Measurements from ENCODE around the gene STEAP1. TPM values are rescaled to one million over a fixed set of nuclear protein-coding genes. Genes with fewer than 3 reads are reported as not detected.
"Not testable (repeated sequence)": the region's sequence is repeated elsewhere in the genome, so short reads cannot be mapped to it uniquely, and the experiment has no call there.

Gene STEAP1
- total and polyA plus RNA-seq, 2 experiments from 2014 or later: not detected

DNA sequence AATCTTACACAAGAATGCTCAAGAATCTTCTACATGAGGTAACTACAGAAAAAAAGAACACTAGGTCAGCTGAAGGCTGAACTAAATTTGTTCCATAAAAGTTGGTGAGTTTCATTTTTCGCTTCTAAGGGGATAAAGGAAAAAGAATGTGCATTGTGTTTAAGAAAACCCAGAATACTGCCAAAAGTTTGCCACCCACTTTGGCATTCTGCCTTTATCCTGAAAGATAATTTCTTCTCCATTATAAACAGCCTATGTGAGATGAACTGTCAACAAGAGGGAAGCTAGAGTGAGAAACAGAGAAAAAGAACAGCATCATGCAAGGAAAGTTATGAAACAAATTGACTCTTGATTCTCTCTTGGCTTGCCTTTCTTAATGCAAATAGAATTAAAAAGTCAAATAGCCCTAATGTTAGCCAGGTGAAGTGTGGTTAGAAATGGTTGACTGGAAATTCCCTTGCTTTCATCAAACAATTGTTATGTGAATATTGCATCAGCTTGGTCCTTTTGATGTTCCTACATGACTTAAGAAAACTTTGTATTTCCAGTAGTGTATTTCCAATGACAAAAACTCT, 25.8 kb downstream of the STEAP1 start:
- Histone ChIP-seq H3K4me3 (no peak overlapping the region), H3K4me1 (ENCODE audit: low read depth) (no peaks in the 10 kb centered on the region), H3K36me3 (no peaks in the 10 kb centered on the region), H3K9me3 (ENCODE audit: low read depth) (no peaks in the 10 kb centered on the region), H3K27me3 (no peaks in the 10 kb centered on the region), H3K27ac (no peak overlapping the region)
- DNase-seq (ENCODE audit: low read depth in 1 of 2, low spot score in 1 of 2): peak in 1 of 2 donors; percentile 85
- TF ChIP-seq, protein P1, sequence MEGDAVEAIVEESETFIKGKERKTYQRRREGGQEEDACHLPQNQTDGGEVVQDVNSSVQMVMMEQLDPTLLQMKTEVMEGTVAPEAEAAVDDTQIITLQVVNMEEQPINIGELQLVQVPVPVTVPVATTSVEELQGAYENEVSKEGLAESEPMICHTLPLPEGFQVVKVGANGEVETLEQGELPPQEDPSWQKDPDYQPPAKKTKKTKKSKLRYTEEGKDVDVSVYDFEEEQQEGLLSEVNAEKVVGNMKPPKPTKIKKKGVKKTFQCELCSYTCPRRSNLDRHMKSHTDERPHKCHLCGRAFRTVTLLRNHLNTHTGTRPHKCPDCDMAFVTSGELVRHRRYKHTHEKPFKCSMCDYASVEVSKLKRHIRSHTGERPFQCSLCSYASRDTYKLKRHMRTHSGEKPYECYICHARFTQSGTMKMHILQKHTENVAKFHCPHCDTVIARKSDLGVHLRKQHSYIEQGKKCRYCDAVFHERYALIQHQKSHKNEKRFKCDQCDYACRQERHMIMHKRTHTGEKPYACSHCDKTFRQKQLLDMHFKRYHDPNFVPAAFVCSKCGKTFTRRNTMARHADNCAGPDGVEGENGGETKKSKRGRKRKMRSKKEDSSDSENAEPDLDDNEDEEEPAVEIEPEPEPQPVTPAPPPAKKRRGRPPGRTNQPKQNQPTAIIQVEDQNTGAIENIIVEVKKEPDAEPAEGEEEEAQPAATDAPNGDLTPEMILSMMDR (IDR thresholded peaks at IDR 0.05; ENCODE audit: low read depth, low read length): no peak

DNA sequence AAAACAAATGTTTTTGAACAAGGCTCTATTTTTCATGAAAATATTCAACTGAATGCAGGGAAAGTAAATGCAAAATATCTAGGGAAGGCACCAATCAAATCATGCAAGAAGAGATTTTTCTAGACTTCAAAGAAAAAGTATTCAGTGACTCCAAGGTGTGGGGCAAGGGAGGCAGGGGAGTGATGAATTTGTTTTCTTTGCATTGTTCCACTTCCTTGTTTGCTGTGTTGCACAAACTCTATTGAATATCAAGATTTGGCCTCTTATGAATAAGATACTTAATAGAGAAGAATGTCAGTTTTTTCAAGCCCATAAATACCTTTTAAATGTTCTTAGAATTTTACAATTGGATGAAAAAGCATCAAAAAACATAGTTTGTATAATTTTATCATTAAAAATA, 26.4 kb downstream of the STEAP1 start:
- Histone ChIP-seq H3K4me1 (ENCODE audit: low read depth) (no peaks in the 10 kb centered on the region), H3K9me3 (ENCODE audit: low read depth) (no peaks in the 10 kb centered on the region), H3K4me3 (no peak overlapping the region), H3K27me3 (no peaks in the 10 kb centered on the region), H3K36me3 (no peaks in the 10 kb centered on the region), H3K27ac (no peak overlapping the region)
- TF ChIP-seq, protein P1 (IDR thresholded peaks at IDR 0.05; ENCODE audit: low read depth, low read length): no peak
- DNase-seq (ENCODE audit: low read depth in 1 of 2, low spot score in 1 of 2): peak in 1 of 2 donors; percentile 25

DNA sequence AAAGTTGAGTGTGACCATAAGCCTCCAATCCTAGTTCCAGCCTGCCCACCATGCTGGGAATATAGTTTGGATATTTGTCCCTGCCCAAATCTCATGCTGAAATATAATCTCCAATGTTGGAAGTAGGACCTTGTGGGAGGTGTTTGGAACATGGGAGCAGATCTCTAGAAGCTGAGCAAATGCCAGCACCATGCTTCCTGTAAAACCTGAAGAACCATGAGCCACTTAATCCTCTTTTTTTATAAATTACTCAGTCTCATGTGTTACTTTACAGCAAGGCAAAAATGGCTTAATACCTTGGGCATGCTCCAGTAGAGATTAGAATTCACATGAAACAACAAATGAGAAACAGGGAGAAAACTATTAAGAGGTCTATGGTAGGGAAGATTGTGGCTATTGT, 27.2 kb downstream of the STEAP1 start:
- H3K27me3 ChIP-seq: no peaks in the 10 kb centered on the region
- TF ChIP-seq, protein P1 (IDR thresholded peaks at IDR 0.05; ENCODE audit: low read depth, low read length): no peak
- H3K4me1 ChIP-seq (ENCODE audit: low read depth): no peaks in the 10 kb centered on the region
- no peak overlapping the region for H3K27ac ChIP-seq
- H3K9me3 ChIP-seq (ENCODE audit: low read depth): no peaks in the 10 kb centered on the region
- no peak for DNase-seq (ENCODE audit: low read depth in 1 of 2, low spot score in 1 of 2)
- H3K4me3 ChIP-seq: no peak overlapping the region
- no peaks in the 10 kb centered on the region for H3K36me3 ChIP-seq

DNA sequence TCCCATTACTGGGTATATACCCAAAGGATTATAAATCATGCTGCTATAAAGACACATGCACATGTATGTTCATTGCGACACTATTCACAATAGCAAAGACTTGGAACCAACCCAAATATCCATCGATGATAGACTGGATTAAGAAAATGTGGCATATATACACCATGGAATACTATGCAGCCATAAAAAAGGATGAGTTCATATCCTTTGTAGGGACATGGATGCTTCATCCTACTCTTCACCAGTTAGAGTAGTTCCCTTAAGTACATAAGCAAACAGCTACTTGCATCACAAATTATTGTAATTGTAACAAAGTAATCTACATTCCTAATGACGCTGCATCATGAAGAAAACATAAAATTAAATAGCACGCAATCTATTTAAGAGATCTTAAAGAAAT, 32.0 kb downstream of the STEAP1 start:
- H3K4me1 ChIP-seq (ENCODE audit: low read depth); H3K4me3 ChIP-seq; H3K27ac ChIP-seq; H3K27me3 ChIP-seq; H3K36me3 ChIP-seq; H3K9me3 ChIP-seq (ENCODE audit: low read depth); DNase-seq (ENCODE audit: low read depth in 1 of 2, low spot score in 1 of 2): not testable (repeated sequence)

DNA sequence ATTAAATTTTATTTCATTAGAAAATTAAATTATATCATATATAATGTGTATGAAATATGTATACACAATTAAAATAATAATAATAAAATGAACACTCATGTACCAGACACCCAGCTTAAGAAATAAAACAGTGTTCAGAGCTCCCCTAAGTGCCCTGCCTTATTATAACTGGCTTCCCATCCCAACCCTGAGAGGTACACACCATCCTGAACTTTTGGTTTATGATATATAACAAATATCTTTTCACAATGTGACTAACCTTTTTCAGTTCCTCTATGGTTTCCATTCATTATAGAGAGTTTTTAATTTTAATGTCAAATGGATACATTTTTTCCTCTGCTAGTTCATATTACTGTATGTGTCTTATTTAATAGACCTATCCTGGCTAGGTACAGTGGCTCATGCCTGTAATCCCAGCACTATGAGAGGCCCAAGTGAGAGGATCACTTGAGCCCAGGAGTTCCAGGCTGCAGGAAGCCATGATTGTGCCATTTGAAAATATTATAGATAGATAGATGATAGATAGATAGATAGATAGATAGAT, 33.3 kb downstream of the STEAP1 start:
- TF ChIP-seq, protein P1 (IDR thresholded peaks at IDR 0.05; ENCODE audit: low read depth, low read length): no peak
- H3K27me3 ChIP-seq: no peaks in the 10 kb centered on the region
- H3K9me3 ChIP-seq (ENCODE audit: low read depth): no peaks in the 10 kb centered on the region
- H3K4me3 ChIP-seq: no peak overlapping the region
- no peak for DNase-seq (ENCODE audit: low read depth in 1 of 2, low spot score in 1 of 2)
- H3K4me1 ChIP-seq (ENCODE audit: low read depth): no peaks in the 10 kb centered on the region
- H3K27ac ChIP-seq: no peak overlapping the region
- H3K36me3 ChIP-seq: no peaks in the 10 kb centered on the region

DNA sequence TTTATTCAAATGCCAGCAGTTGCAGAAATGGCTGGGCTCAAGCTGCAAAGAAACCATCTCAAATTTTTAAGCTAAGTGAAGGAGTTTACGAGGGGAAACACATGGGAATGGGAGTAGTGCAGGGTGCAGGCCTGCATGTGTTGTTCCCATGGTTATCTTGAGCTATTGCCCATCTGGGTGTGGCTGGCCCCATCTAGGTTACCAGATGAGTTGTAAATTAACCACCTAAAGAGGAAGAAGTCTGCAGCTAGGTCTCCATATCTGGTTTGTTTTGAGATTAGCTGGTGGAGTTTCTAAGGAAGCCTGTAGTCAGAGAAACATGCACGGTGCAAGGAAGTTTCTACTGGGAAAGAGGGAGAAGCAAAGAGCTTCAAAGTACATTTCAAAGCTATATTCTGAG, 34.0 kb downstream of the STEAP1 start:
- TF ChIP-seq, protein P1 (IDR thresholded peaks at IDR 0.05; ENCODE audit: low read depth, low read length): no peak
- no peaks in the 10 kb centered on the region for H3K9me3 ChIP-seq (ENCODE audit: low read depth)
- no peaks in the 10 kb centered on the region for H3K27me3 ChIP-seq
- no peak overlapping the region for H3K27ac ChIP-seq
- no peaks in the 10 kb centered on the region for H3K36me3 ChIP-seq
- H3K4me3 ChIP-seq: no peak overlapping the region
- no peaks in the 10 kb centered on the region for H3K4me1 ChIP-seq (ENCODE audit: low read depth)
- no peak for DNase-seq (ENCODE audit: low read depth in 1 of 2, low spot score in 1 of 2)

All from cardiac muscle cell (in vitro differentiated cells and primary cell).